ENCODE measurements around the gene COL18A1. TPM values are rescaled to one million over a fixed set of nuclear protein-coding genes. Genes with fewer than 3 reads are reported as not detected.
A peak's percentile ranks its signal among the peaks of the same experiment; 100 is the strongest.

COL18A1 gene
- polyA plus RNA-seq, 3 donors = 0.80 to 4.1 (median 1.1) TPM

DNA sequence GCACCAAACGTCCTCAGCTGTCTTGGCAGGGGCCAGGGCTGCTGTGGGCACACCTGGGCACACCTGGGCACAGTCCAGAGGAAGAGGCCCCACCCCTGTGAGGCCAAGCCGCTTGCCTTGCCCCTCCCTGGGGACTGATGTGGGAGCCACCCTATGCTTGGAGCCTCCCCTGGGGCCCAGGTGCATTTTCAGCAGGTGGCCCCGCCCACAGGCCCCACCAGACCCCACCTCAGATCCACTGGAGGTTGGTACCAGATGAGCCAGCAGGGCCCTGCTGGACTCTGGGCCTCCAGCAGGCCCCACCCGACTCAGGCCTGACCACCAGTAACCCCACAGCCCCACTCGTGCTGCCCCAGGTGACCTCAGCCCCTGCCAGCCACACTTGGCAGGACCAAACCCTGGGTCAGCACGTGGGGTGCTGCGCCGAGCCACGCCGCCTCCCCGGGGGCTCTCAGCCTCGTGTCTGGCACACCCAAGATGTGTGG is 128.4 kb downstream of the COL18A1 start:
- no peak for DNase-seq
- intact Hi-C loops (cut with micrococcal nuclease) = no loop called here
- no peak overlapping the region for H2AFZ ChIP-seq (ENCODE audit: insufficient read depth, low read depth, low read length, poor library complexity, severe bottlenecking)
- Mint-ChIP-seq H3K4me3 (no peak overlapping the region), H3K9me3 (peaks cover 0 to 6% (median 0%) of the 10 kb centered on the region in 7 donors), H3K27ac (peak overlapping the region in 4 of 7 donors; percentile 75 to 94 (median 90)), H3K4me1 (peaks cover 53% of the 10 kb centered on the region), H3K36me3 (peaks cover 26 to 35% of the 10 kb centered on the region in 2 donors), H3K27me3 (ENCODE audit: low read depth in 3 of 3) (no peaks in the 10 kb centered on the region)
- peaks cover 60% of the 10 kb centered on the region for H3K79me2 ChIP-seq (ENCODE audit: insufficient read depth, low read length)
- no peaks in the 10 kb centered on the region for H3K9me3 ChIP-seq (replicated peaks in 1 of 2; ENCODE audit: control insufficient read depth in 1 of 2, insufficient read depth in 1 of 2, low read length in 2 of 2)
- TF ChIP-seq, protein P1, sequence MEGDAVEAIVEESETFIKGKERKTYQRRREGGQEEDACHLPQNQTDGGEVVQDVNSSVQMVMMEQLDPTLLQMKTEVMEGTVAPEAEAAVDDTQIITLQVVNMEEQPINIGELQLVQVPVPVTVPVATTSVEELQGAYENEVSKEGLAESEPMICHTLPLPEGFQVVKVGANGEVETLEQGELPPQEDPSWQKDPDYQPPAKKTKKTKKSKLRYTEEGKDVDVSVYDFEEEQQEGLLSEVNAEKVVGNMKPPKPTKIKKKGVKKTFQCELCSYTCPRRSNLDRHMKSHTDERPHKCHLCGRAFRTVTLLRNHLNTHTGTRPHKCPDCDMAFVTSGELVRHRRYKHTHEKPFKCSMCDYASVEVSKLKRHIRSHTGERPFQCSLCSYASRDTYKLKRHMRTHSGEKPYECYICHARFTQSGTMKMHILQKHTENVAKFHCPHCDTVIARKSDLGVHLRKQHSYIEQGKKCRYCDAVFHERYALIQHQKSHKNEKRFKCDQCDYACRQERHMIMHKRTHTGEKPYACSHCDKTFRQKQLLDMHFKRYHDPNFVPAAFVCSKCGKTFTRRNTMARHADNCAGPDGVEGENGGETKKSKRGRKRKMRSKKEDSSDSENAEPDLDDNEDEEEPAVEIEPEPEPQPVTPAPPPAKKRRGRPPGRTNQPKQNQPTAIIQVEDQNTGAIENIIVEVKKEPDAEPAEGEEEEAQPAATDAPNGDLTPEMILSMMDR (IDR thresholded peaks at IDR 0.05) = no peak
- peak overlapping the region; percentile 81 to 94 for H3K27ac ChIP-seq (ENCODE audit: low read depth in 1 of 2, low read length in 2 of 2)
- H3K4me1 ChIP-seq (ENCODE audit: control insufficient read depth in 1 of 2, insufficient read depth in 2 of 2, low read length in 2 of 2) = peaks cover 48 to 54% of the 10 kb centered on the region in 2 donors
- no peaks in the 10 kb centered on the region for H4K20me1 ChIP-seq (ENCODE audit: insufficient read depth, low read length)
- WGBS (ENCODE audit: insufficient coverage) = 87% methylated on average over 12 of the region's 12 CpGs
- H3K4me2 ChIP-seq (replicated peaks; ENCODE audit: extremely low read depth, low read length, poor library complexity, severe bottlenecking) = peak overlapping the region; percentile 58
- H3K27me3 ChIP-seq (ENCODE audit: control insufficient read depth in 2 of 2, insufficient read depth in 2 of 2, low read length in 2 of 2) = no peaks in the 10 kb centered on the region
- H3K36me3 ChIP-seq (replicated peaks in 1 of 2; ENCODE audit: control insufficient read depth in 1 of 2, insufficient read depth in 2 of 2, low read length in 2 of 2) = peaks cover 34 to 39% of the 10 kb centered on the region in 2 donors
- peak overlapping the region in 1 of 3 experiments; percentile 59 for H3K4me3 ChIP-seq (replicated peaks in 1 of 3; ENCODE audit: low read depth in 2 of 3, low read length in 3 of 3)
- peak overlapping the region; percentile 47 for H3K9ac ChIP-seq (ENCODE audit: insufficient read depth, low read length, poor library complexity, severe bottlenecking)

DNA sequence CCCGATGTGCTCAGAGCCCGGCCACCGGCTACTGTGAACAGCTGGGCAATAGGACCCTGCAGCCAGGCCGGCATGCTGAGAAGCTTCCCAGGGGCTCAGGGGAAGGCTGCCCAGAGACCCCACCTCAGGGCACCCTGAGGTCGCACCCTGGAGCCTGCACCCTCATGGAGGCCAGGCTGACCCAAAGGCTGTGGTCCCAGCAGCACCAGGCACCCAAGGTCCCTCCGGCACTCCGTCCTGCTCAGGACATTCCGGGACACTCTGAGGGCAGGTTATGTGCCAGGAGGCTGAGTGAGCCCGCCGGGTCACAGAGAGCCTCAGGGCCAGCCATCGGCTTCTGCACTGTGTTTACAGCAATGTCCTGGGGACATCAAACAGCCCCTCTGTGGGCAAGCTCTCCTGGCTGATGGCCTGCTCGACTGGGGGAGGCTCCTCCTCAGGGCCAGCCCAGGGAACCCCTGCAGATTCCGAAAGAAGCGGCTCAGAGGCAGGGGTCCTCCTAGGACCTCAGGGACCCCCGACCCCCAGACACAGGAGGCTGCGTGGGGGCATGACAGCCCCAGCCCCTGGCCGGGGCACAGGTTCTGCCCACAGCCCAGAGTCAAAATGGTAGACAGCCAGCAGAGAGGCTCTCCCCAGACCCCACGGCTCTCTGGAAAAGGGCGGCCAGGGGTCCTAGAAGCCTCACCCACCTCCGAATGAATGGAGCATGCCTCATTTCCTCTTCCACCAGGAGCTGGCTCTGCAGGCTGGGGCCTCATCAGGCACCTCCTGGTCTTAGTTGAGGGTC is 129.1 kb downstream of the COL18A1 start:
- Histone ChIP-seq H3K27me3 (ENCODE audit: control insufficient read depth in 2 of 2, insufficient read depth in 2 of 2, low read length in 2 of 2) (no peaks in the 10 kb centered on the region), H3K4me1 (ENCODE audit: control insufficient read depth in 1 of 2, insufficient read depth in 2 of 2, low read length in 2 of 2) (peaks cover 48 to 54% of the 10 kb centered on the region in 2 donors), H3K9me3 (replicated peaks in 1 of 2; ENCODE audit: control insufficient read depth in 1 of 2, insufficient read depth in 1 of 2, low read length in 2 of 2) (no peaks in the 10 kb centered on the region), H3K4me3 (replicated peaks in 1 of 3; ENCODE audit: low read depth in 2 of 3, low read length in 3 of 3) (peak overlapping the region in 1 of 3 experiments; percentile 60), H3K4me2 (replicated peaks; ENCODE audit: extremely low read depth, low read length, poor library complexity, severe bottlenecking) (peak overlapping the region; percentile 62), H3K79me2 (ENCODE audit: insufficient read depth, low read length) (peaks cover 67% of the 10 kb centered on the region), H3K27ac (ENCODE audit: low read depth in 1 of 2, low read length in 2 of 2) (peak overlapping the region; percentile 94), H3K36me3 (replicated peaks in 1 of 2; ENCODE audit: control insufficient read depth in 1 of 2, insufficient read depth in 2 of 2, low read length in 2 of 2) (peaks cover 34 to 37% of the 10 kb centered on the region in 2 donors), H4K20me1 (ENCODE audit: insufficient read depth, low read length) (no peaks in the 10 kb centered on the region), H3K9ac (ENCODE audit: insufficient read depth, low read length, poor library complexity, severe bottlenecking) (peak overlapping the region; percentile 47), H2AFZ (ENCODE audit: insufficient read depth, low read depth, low read length, poor library complexity, severe bottlenecking) (no peak overlapping the region)
- Mint-ChIP-seq H3K4me1 (peaks cover 54% of the 10 kb centered on the region), H3K9me3 (peaks cover 0 to 6% (median 0%) of the 10 kb centered on the region in 7 donors), H3K36me3 (peaks cover 22 to 40% of the 10 kb centered on the region in 2 donors), H3K4me3 (peak overlapping the region in 1 of 2 donors; percentile 53), H3K27me3 (ENCODE audit: low read depth in 3 of 3) (no peaks in the 10 kb centered on the region), H3K27ac (peak overlapping the region in 6 of 7 donors; percentile 14 to 95 (median 93))
- 92% methylated on average over 19 of the region's 20 CpGs for WGBS (ENCODE audit: insufficient coverage)
- DNase-seq = no peak
- intact Hi-C loops (cut with micrococcal nuclease) = no loop called here
- TF ChIP-seq, protein P1 (IDR thresholded peaks at IDR 0.05) = no peak

Measured in CD14-positive monocyte (primary cell).